Measurements from ENCODE around the gene CHRM1.

The CHRM1 gene

GRCh38 chr11:62902932-62903331, 18.2 kb downstream of the CHRM1 start:
- DNase-seq, result no peak

GRCh38 chr11:62898027-62898426, 23.1 kb downstream of the CHRM1 start:
- no peak for DNase-seq

GRCh38 chr11:62897311-62897710, 23.9 kb downstream of the CHRM1 start:
- DNase-seq, result no peak

GRCh38 chr11:62896049-62896448, 25.1 kb downstream of the CHRM1 start:
- no peak for DNase-seq

- DNase-seq, result no peak
Measured at GRCh38 chr11:62895501-62895900, 25.7 kb downstream of the CHRM1 start.

- no peak for DNase-seq
Measured at GRCh38 chr11:62892077-62892922, 28.9 kb downstream of the CHRM1 start.

GRCh38 chr11:62889484-62890437, 31.4 kb downstream of the CHRM1 start:
- DNase-seq, result no peak

GRCh38 chr11:62889126-62889483, 32.1 kb downstream of the CHRM1 start:
- DNase-seq, result no peak

GRCh38 chr11:62888406-62888805, 32.8 kb downstream of the CHRM1 start:
- no peak for DNase-seq

GRCh38 chr11:62885137-62885750, 35.9 kb downstream of the CHRM1 start:
- DNase-seq, result no peak

- DNase-seq, result no peak
Measured at GRCh38 chr11:62883673-62884072, 37.5 kb downstream of the CHRM1 start.

GRCh38 chr11:62882788-62883501, 38.2 kb downstream of the CHRM1 start:
- no peak for DNase-seq

GRCh38 chr11:62882431-62882749, 38.8 kb downstream of the CHRM1 start:
- no peak for DNase-seq

- peak; percentile 89 for DNase-seq
Measured at GRCh38 chr11:62881579-62882430, 39.4 kb downstream of the CHRM1 start.

- peak; percentile 89 for DNase-seq
Measured at GRCh38 chr11:62880803-62881578, 40.2 kb downstream of the CHRM1 start, which contains the start of gene SLC3A2. SLC3A2 (plus strand) TSS chr11:62880896; CDS start chr11:62881024, 128 bp downstream.

- DNase-seq, result peak; percentile 37
Measured at GRCh38 chr11:62880231-62880802, 40.8 kb downstream of the CHRM1 start.

GRCh38 chr11:62879235-62879978, 41.8 kb downstream of the CHRM1 start:
- no peak for DNase-seq

- no peak for DNase-seq
Measured at GRCh38 chr11:62876712-62877111, 44.5 kb downstream of the CHRM1 start.

GRCh38 chr11:62875698-62876478, 45.3 kb downstream of the CHRM1 start:
- DNase-seq, result no peak

Measured in GDM1 (cell line).